Measurements from ENCODE around the gene BRMS1.
"Not testable (repeated sequence)": the region's sequence is repeated elsewhere in the genome, so short reads cannot be mapped to it uniquely, and the experiment has no call there.

The BRMS1 gene

DNA sequence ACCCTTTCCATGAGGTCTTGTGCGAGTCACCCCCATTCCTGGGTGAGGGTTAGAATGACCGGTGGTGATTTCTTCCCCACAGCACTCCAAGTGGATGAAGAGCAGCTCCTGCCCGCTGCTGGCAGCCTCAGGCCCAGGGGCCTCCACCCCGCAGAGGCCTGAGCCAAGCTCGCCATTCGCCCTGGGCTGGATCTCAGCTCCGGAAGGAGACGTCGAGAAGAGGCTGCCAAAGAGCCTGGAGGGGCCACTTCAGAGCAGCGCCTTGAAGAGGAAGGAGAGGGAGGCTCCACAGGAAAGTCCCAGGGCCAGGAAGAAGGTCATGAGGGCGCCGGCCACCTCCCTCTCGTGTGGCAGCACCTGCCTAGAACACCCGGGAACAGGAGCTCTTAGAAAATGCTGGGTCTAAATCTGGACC lies 18.3 kb upstream of the BRMS1 start:
- no peak for DNase-seq (ENCODE audit: low read depth in 2 of 2)

DNA sequence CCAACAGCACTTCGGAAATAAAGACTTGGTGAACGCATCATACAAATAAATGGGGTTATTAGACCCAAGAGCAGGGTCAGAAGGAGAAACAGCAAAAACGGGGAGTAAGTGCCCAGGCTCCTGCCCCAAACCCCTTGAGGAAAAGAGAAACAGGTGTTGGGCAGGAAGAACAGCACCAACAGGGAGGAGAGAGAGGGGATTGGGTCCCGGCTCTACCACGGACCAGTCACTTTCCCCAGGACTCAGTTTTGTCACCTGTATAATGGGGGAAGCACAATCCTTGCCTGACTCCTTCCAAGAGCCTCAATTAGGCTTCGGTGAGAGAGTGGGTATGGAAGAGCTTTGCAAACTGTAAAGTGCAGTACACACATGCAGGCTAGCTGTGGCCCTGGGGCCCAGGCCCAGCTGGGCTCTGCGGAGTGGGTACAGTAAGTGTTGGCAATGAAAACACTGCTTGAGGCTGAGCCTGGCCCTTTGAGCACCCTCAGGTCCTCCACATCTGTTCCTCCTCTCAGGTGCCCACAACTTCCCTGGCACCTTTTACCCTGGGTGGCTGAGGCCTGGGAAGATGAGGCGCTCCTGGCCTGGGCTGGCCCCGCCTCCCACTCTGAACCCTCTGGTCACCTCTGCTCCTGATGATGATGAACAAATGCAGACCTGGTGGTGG lies 17.7 kb upstream of the BRMS1 start:
- no peak for DNase-seq (ENCODE audit: low read depth in 2 of 2)

DNA sequence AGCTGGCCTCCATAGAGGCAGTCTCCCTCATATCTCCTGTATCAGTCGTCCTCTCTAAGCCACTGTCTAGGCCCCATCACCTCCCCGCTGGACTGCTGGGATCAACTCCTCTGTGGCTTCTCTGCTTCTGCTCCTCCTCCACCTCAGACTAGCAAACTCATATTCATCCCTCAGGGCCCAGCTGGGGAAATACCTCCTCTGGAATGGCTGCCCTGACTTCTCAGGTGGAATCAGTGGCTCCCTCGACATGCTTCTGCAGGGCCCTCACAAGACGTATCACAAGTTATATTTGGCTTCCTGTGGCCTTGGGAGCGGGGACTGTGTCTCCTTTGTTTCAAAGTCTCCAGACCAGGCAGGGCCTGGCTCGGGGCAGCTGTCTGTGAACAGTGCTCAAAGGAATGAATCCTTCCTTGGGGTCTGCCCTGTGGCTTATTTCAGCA lies 16.6 kb upstream of the BRMS1 start:
- no peak for DNase-seq (ENCODE audit: low read depth in 2 of 2)

DNA sequence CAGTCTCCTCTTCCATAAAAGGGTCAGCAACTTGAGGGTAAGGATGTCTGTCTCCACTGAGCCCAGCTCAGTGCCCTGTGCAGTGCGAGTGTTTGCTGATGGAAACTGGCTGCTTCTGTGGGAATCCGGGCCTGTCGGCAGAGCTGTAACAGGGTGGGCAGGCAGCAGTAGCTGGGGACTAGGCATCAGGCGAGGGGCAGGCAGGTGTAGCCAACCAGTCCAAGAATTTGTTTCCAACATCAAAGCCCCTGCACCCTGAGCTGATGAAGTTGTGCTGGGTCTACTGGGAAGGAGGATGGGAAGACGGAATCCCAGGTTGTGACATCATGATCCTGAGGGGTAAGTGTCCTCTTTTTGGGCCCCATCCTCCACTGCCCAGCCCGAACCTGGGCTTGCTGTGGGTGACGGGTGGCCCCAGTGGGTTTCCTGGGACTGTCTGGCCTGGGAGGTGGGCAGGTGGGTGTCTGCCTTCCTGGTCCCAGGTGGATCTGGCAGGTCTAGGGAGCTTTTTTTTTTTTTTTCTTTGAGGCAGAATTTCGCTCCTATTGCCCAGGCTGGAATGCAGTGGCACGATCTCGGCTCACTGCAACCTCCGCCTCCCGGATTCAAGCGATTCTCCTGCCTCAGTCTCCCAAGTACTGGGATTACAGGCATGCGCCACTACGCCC lies 15.6 kb upstream of the BRMS1 start:
- no peak for DNase-seq (ENCODE audit: low read depth in 2 of 2)

DNA sequence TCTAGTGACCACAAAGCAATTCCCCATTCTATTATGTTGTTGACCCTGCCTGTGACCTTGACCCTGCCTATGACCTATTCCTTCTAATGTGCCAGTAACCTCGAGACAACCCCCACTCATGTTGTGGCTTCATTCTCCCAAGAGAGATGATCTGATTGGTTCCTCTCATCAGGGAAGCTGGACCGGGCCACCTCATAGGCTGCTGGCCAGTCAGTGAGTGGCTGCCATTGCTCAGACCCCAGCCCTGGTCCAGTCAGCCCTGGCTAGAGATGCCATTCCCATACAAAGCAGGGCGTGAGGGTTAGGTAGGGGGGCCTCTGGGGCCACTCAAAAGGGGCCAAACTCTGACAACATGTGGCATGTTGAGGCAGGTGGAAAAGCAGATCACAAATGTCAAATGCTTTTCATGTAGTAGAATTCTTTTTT lies 14.8 kb upstream of the BRMS1 start:
- DNase-seq (ENCODE audit: low read depth in 2 of 2), result no peak

DNA sequence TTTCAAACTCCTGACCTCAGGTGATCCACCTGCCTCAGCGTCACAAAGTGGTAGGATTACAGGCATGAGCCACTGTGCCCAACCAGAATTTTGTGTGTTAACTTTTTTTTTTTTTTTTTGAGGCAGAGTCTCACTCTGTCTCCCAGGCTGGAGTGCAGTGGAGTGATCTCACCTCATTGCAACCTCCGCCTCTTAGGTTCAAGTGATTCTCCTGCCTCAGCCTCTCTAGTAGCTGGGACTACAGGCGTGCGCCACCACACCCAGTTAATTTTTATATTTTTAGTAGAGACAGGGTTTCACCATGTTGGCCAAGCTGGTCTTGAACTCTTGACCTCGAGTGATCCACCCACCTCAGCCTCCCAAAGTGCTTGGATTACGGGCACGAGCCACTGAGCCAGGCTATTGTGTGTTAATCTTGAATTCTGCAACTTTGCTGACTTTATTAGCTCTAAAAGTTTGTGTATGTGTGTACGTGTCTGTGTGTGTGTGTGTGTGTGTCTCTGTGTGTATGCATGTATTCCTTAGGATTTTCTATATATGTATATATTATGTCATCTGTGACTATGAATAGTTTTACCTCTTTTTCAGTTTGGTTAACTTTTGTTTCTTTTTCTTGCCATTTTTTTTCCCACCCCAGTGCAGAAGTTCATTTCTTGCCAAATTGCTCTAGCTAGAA lies 5.8 kb upstream of the BRMS1 start:
- DNase-seq (ENCODE audit: low read depth in 2 of 2), result not testable (repeated sequence)

DNA sequence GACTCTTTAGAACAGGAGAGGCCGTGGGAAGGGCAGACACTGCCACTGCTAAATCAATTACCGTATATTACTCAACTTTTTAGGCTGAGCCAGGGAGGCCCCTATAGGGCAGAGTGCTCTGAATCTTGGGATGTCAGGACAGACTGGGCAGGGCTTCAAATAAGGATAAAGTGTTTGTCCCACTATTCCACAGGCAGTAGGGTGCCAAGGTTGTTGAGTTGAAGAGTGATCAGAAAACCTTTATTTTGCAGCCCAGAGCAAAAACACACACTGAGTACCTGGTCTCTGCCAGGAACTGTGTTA lies 4.1 kb upstream of the BRMS1 start:
- DNase-seq (ENCODE audit: low read depth in 2 of 2), result no peak

DNA sequence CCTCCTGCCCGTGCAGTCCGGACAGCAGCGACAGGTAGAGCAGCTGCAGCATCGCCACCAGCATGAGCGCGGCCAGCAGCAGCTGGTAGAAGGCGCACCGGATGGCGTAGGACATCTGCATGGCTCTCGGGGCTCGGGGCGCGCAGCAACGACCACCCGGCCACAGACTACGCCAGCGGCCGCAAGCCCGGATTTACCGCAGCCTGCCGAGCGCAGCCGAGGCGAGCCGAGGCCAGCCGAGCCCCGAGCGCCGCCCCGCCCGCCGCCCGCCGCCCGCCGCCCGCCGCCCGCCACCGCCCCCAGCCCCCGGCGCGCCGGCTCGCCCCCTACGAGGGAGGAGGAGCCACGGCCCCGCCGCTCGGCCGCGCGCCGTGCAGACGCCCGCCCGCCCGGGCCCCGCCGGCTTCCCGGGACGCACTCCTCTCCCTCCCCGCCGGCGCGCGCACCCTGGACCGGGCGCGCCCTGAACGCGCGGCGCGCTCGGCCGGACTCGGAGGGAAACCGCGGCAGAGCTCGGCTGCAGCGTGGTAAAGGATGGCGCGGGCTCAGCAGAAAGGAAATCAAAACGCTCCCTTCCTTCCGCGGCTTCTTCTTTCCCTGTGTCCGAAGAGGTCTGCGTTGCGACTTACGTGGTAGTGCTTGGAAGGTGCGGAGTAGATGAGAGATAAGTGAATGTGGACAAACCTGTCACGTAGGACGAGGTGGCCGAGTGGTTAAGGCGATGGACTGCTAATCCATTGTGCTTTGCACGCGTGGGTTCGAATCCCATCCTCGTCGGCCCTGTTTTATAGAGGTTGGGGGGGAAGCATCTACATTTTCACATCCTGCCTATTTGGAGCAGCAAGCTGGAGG lies 2.7 kb upstream of the BRMS1 start, which contains the start of gene B4GAT1:
B4GAT1 (minus strand) TSS at position 205 of the 852 bp plus-strand sequence; CDS start at position 121, 84 bp downstream.
- DNase-seq (ENCODE audit: low read depth in 2 of 2), result peak; percentile 60 to 80

DNA sequence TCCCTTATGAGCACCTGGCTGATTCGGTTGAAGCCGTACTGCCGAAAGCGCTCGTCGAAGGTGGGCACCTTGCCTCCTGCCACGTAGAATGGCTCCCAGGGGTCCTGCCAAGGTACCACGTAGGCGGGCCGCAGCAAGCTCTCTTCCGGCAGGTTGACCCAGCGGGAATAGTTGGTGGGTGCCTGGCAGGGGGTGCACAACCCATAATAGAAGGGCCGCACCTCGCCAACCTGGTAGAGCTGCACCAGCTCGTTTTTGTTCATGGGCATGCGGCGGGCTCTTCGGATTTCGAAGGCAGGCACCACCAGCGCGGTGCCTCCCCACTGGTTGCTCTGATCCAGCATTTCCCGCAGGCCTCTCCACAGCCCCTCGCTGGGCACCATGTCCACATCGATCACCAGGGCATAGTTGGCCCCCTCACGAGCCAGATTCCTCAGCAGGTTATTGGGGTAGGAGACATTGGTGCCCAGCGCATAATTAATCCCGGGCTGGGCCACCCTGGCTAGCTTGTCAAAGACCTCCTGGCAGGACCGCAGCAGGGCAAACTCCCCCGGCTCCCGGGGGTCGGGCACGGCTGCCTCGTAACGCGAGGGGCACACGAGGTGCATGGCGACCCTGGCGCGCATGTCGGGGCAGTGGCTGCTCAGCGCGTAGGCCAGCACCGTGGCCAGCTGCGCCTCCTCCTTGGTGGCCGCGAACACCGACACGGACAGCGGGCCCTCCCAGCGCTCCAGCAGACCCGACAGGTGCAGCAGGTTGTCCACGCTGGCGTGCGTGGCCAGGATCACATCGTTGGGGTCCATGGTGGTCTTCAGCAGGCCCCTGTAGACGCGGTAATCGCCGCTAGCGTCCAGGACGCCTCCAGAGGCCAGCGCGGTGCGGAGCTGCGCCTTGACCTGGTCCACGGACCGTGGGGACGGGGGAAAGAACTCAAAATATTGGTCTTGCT lies 1.8 kb upstream of the BRMS1 start:
- DNase-seq (ENCODE audit: low read depth in 2 of 2), result no peak

DNA sequence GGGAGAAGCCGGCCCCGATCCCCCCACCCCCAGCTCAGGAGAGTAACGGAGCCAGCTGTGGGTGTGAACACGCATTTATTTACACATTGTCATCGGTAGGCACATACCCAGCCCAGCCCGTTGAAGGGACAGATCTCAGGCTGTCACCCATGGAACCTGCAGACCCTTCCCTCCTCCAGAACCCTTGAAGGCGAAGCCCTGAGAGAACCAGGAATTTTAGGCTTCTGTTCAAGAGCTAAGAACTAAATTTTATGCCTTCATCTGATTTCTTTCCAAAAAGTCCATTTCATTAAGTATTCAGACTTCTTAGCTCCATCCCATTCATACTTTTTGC lies 379 bp upstream of the BRMS1 start:
- DNase-seq (ENCODE audit: low read depth in 2 of 2), result no peak

DNA sequence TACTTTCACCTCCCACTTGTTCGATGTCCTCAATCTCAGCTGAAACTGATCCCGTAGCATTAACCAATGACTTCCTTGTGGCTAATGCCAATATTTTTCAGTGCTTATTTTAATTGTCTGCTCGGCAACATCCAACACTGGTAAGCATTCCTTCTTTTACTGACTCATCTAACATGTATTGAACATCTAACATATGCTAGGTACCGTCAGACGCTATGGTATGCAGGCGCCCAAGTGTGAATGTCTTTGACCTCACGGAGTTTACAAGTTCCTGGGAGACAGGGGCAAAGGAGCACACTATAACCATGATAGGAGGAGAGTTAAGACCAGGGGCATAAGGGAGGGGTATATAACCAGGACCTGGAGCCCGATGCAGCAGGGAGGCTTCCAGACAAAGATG lies 1.7 kb downstream of the BRMS1 start:
- DNase-seq (ENCODE audit: low read depth in 2 of 2), result no peak

DNA sequence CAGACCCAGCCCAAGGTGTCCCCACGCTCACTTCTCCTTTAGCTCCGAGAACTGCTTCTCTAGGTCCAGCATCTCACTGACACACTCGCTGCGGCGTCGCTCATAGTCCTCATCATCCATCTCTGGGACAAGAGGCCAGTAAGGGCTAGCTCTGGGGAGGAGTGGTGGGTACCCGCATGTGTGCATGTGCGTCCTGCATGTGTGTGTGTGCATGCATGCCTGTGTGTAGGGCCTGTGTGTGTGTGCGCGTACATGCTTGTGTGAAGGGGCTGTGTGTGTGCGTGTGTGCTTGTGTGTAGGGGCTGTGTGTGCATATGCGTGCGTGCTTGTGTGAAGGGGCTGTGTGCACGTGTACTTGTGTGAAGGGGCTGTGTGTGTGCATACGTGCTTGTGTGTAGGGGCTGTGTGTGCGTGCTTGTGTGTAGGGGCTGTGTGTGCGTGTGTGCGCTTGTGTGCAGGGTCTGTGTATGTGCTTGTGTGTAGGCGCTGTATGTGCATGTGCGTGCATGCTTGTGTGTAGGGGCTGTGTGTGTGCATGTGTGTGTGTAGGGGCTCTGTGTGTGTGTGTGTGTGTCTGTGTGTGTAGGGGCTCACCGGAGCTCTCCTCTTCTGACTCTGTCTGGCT lies 3.3 kb downstream of the BRMS1 start:
- DNase-seq (ENCODE audit: low read depth in 2 of 2), result no peak

DNA sequence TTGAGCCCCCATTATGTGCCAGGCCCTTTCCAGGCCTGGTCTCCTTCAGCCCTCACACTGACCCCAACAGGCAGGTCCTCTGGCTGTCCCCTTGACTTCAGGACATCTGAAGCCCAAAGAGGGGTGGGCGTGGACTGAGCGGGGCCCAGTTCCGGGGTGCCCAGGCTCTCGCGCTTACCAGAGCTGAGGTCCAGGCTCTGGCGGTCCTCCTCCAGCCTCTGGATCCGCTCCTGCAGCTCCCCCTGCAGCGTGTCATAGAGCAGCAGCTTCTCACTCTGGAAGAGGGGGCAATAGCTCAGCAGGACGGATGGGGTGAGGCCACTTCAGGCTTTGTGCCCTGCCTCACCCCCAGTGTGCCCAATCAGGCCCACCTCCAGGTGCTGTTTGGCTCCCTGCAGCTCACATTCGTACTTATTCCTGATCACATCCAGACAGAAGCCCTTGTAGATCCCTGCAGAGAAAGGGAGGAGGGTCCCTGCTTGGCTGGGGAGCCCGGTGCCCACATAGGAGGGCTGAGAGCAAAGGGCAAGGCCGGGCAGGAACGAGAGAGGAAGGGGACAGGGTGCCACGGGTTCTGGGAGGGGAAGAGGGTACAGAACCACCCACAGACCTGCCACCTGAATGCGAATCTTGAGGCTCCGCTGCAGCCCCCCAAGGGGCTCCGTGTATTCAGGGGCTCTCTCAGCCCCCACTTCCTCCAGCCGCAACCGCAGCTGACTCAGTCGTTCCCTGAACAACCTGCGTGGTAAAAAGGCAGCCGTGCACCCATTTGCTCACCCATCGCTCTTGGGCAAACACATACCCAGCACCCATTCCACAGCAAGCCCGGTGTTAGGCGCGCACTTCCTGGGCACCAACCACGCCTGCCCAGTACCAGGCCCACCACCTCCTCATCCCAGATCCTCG lies 4.1 kb downstream of the BRMS1 start:
- DNase-seq (ENCODE audit: low read depth in 2 of 2), result no peak

DNA sequence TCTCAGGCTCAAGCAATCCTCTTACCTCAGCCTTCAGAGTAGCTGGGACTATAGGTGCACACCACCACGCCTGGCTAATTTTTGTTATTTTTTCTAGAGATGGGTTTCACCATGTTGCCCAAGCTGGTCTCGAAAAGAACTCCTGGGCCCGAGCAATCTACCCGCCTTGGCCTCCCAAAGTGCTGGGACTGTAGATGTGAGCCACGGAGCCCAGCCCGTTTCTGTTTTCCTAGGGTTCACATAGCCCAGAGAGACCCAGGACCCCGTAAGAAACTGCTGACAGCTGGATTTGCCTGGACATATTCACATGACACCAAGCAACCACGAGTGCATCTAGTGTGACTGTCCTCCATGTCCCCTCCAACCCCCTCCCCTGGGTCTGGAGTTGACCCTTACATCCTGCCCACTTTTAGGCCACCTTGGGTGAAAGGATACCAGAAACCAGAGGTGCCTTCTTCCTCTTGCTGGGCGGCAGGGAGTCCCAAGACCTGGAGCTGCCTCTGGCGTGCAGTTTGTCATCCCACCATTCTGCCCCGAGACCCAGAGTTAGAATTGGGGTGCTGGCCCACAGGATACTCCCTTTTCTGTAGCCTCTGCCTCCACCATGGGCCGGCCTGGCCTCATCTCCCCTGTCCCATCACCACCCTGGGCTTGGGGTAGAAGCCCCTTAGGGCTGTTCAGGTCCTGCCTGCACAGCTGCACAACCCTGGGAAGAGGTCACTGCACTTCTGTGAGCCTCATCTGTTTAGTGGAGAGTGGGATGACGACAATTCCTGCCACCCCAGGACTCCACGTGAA lies 5.0 kb downstream of the BRMS1 start:
- DNase-seq (ENCODE audit: low read depth in 2 of 2), result no peak

DNA sequence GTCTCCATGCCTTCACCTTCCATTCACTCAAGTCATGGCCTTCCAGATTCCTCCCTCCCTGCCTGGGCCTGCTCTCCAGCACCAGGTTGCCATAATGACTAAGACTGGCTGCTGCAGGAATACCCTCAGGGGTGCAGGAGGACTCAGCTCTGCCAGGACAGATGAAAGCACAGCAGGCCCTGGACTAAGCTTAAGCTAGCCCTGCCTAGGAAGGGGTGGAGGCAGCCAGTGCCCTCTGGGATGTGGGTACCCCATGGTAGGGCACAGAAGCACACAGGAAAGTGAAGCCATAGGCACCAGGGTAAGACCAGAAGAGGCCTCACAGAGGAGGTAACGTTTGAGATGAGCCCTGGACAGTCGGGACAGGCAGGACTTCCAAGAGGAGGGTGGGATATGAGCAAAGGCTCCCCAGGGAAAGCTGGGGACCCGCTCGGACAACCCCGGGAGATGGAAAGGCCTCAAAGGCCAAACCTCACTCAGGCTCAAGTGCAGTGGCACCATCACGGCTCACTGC lies 5.7 kb downstream of the BRMS1 start:
- DNase-seq (ENCODE audit: low read depth in 2 of 2), result no peak

DNA sequence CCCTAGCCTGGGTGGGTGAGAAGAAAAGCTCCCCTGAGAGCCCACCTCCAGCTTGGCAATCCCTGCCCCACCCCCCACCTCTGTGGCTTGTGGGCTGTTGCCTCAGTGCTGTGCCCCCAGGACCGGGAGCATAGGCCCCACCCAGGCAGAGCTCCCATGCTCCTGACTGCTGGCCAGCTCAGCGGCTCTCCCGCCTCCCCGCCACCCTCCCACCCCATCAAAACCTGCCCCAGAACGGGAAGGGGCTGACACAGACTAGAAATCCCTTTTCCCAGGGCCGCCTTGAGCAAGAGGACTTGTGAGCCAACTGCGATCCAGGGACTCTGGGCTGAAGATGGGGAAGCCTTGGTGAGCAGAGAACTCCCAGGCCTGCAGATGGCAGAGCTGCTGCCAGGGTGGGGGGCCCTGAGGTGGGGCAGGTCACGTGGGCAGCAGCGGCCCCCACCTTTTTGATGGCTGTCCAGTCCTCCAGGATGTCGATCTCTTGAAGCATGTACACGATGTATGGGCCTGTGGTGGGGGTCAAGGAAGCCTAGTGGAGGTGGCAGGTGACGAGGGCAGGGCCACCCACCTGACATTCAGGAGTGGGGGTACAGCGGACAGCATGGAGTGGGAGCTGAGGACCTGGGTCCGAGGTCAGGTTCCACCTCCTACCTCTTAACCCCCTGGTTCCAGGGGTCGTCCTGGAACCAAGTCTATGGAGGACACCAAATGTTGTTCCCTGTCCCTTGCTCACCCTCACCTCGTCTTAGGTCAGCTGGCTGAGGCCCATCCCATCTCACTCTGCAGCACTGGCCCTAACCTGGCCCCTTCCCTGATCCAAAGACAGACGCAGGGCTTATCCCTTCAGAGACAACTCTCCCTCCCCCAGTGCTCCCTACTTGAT lies 6.4 kb downstream of the BRMS1 start:
- no peak for DNase-seq (ENCODE audit: low read depth in 2 of 2)

DNA sequence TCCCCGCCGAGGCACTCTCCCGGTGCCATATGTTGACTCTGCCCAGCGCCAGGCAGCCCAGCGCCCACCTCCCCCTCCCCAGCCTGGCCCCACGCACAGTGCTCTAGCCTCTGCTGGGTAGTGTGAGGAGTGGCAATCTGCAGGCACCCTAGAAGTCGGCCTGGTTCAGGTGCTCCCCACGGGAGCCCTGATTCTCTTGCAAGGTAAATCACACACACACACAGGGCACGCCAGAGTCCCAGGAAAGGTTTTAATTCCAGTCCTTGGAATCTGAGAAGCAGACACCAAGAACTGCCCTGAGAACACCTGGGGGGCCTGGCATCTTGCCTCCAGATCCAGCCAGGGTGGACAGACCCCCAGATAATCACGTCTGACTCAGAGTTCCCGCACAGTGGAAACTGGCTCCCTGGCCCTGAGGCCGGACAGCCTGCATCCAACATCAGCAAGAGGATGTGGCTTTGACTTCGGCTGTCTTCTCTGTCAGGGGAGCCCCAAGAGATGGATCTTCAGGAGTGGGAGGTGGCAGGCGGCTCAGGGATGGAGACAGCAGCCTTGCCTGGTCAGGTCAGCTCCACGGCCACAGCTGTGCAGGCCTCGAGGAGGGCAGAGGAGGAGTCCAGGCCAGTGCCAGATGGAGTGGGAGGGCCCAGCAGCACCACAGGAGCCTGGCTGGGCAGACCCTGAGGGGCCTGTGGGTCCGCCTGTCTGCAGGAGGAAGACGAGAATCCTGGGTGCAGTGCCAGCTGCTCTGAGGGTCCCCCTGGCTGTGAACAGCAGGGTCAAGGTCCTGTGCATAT lies 7.6 kb downstream of the BRMS1 start:
- DNase-seq (ENCODE audit: low read depth in 2 of 2), result no peak
